SK-N-SH (cell line): ENCODE data around the gene GTF3C2. TPM values are rescaled to one million over a fixed set of nuclear protein-coding genes. Genes with fewer than 3 reads are reported as not detected.

Experiments
- CTCF ChIA-PET: fragments of 300-600, 350-600 bp; formaldehyde crosslinking; extraction: SDS; loops from one replicate; lab custom pipeline; 2021; lab: Yijun Ruan, JAX
- POLR2A ChIA-PET: fragments of 350-600 bp; sonication (Branson Sonifier 250); formaldehyde crosslinking; extraction: SDS; loops from one replicate; lab custom pipeline; 2020; ENCODE audit warnings: antibody characterized with exemption, inconsistent platforms; lab: Yijun Ruan, JAX
- DNase-seq: peaks from one replicate; pipeline ENCODE4 v3.0.0; 2012
- H2AFZ ChIP-seq: fragments of 200-600 bp; sonication (generic); 2 replicates; pipeline ENCODE4 v1.8.1; 2016; ENCODE audit warnings: antibody characterized with exemption, mild to moderate bottlenecking, low read depth
- H3F3A ChIP-seq: fragments of 200-600 bp; sonication (generic); replicated peaks from 2 replicates; pipeline ENCODE3; 2016; ENCODE audit warnings: antibody characterized with exemption, mild to moderate bottlenecking; ENCODE audit not compliant: insufficient read depth
- H3K27ac ChIP-seq, 2 experiments: fragments of 200-500 bp in 1 of 2; fragments of 200-600 bp in 1 of 2; sonication (Bioruptor generic) in 1 of 2; sonication (generic), shearing (Covaris generic) in 1 of 2; 2 replicates each; pipeline versions ENCODE4 v1.5.1 to v1.6.1; 2014 to 2016; ENCODE audit warnings: low read depth in 2 of 2, inconsistent platforms in 1 of 2, low read length in 1 of 2, mild to moderate bottlenecking in 1 of 2, mixed read lengths in 1 of 2
- H3K27me3 ChIP-seq: fragments of 200-600 bp; sonication (generic), shearing (Covaris generic); 2 replicates; pipeline ENCODE4 v1.6.1; 2016; ENCODE audit warnings: mixed run types; ENCODE audit not compliant: insufficient read depth
- H3K36me3 ChIP-seq, 2 experiments: fragments of 200-500 bp in 1 of 2; fragments of 200-600 bp in 1 of 2; sonication (Bioruptor generic) in 1 of 2; sonication (generic) in 1 of 2; replicated peaks in 1 of 2; 2 replicates each; pipeline versions ENCODE3 to v1.5.1; 2014 to 2016; ENCODE audit warnings: low read length in 1 of 2, mild to moderate bottlenecking in 1 of 2; ENCODE audit not compliant: insufficient read depth in 2 of 2, control insufficient read depth in 1 of 2
- H3K4me1 ChIP-seq, 2 experiments: fragments of 200-500 bp in 1 of 2; fragments of 200-600 bp in 1 of 2; sonication (Bioruptor generic) in 1 of 2; sonication (generic), shearing (Covaris generic) in 1 of 2; 2 replicates each; pipeline versions ENCODE4 v1.5.1 to v1.6.1; 2014 to 2016; ENCODE audit warnings: low read depth in 1 of 2, low read length in 1 of 2, mixed run types in 1 of 2; ENCODE audit not compliant: insufficient read depth in 2 of 2, control insufficient read depth in 1 of 2
- H3K4me2 ChIP-seq: fragments of 200-600 bp; sonication (generic), shearing (Covaris generic); 2 replicates; pipeline ENCODE4 v1.6.1; 2017; ENCODE audit warnings: mixed run types
- H3K4me3 ChIP-seq, 2 experiments: fragments of 200-500 bp in 1 of 2; fragments of 200-600 bp in 1 of 2; sonication (Bioruptor generic) in 1 of 2; sonication (generic), shearing (Covaris generic) in 1 of 2; 2 replicates each; pipeline versions ENCODE4 v1.5.1 to v1.8.1; 2014 to 2016; ENCODE audit warnings: low read depth in 2 of 2, inconsistent platforms in 1 of 2, low read length in 1 of 2, mild to moderate bottlenecking in 1 of 2, mixed read lengths in 1 of 2, moderate library complexity in 1 of 2
- H3K79me2 ChIP-seq: fragments of 200-600 bp; sonication (generic); 2 replicates; pipeline ENCODE4 v1.8.1; 2017; ENCODE audit warnings: mild to moderate bottlenecking; ENCODE audit not compliant: insufficient read depth
- H3K9ac ChIP-seq: fragments of 200-600 bp; sonication (generic); 2 replicates; pipeline ENCODE4 v1.6.1; 2017; ENCODE audit warnings: mixed run types
- H3K9me2 ChIP-seq: fragments of 200-600 bp; sonication (generic); 2 replicates; pipeline ENCODE4 v1.6.1; 2017; ENCODE audit warnings: mixed run types
- H3K9me3 ChIP-seq: fragments of 200-600 bp; sonication (generic); 2 replicates; pipeline ENCODE4 v1.6.1; 2017; ENCODE audit warnings: mixed run types, mild to moderate bottlenecking, moderate library complexity
- H4K20me1 ChIP-seq: fragments of 200-600 bp; sonication (generic); 2 replicates; pipeline ENCODE4 v1.6.1; 2017; ENCODE audit warnings: mild to moderate bottlenecking, mixed run types; ENCODE audit not compliant: insufficient read depth
- ELF1 ChIP-seq: IDR thresholded peaks from 2 replicates; pipeline ENCODE4 v1.4.0; 2012
- EZH2phosphoT487 ChIP-seq: fragments of 200-600 bp; sonication (generic); IDR thresholded peaks from 2 replicates; pipeline ENCODE4 v1.6.1; 2017; ENCODE audit warnings: low read depth, mixed run types, mild to moderate bottlenecking, antibody characterized with exemption, moderate library complexity, borderline replicate concordance
- FOXJ3 ChIP-seq: sonication (generic); formaldehyde crosslinking; IDR thresholded peaks from 2 replicates; pipeline ENCODE4 v1.5.1; 2020; ENCODE audit warnings: mild to moderate bottlenecking, missing genetic modification reagents
- FOXM1 ChIP-seq: IDR thresholded peaks from 2 replicates; pipeline ENCODE4 v1.4.0; 2012; ENCODE audit warnings: low read depth, mild to moderate bottlenecking
- GABPA ChIP-seq: IDR thresholded peaks from 2 replicates; pipeline ENCODE4 v1.4.0; 2012; ENCODE audit warnings: low read depth, mild to moderate bottlenecking
- GATA2 ChIP-seq: sonication (generic); formaldehyde crosslinking; IDR thresholded peaks from 2 replicates; pipeline ENCODE4 v1.5.0; 2020; ENCODE audit warnings: mild to moderate bottlenecking, missing genetic modification reagents
- NRF1 ChIP-seq: IDR thresholded peaks from 2 replicates; pipeline ENCODE4 v1.6.1; 2012; ENCODE audit warnings: low read depth, mild to moderate bottlenecking, low read length
- POLR2AphosphoS5 ChIP-seq: IDR thresholded peaks from 2 replicates; pipeline ENCODE4 v1.6.1; 2012; ENCODE audit warnings: low read depth, low read length
- RAD21 ChIP-seq: IDR thresholded peaks from 2 replicates; pipeline ENCODE4 v1.6.1; 2012; ENCODE audit warnings: mild to moderate bottlenecking, low read length
- REST ChIP-seq: IDR thresholded peaks from 2 replicates; pipeline ENCODE4 v1.6.1; 2012; ENCODE audit warnings: mild to moderate bottlenecking, low read depth, low read length, moderate library complexity
- RFX5 ChIP-seq: IDR thresholded peaks from 2 replicates; pipeline ENCODE4 v1.6.1; 2012; ENCODE audit warnings: mild to moderate bottlenecking, improper control_type of control experiment, low read length
- SIN3A ChIP-seq: IDR thresholded peaks from 2 replicates; pipeline ENCODE4 v1.6.1; 2012; ENCODE audit warnings: low read depth, mild to moderate bottlenecking, low read length, moderate library complexity, borderline replicate concordance
- SMC3 ChIP-seq: IDR thresholded peaks from 2 replicates; pipeline ENCODE4 v1.6.1; 2012; ENCODE audit warnings: low read depth, low read length, improper control_type of control experiment
- TCF12 ChIP-seq: IDR thresholded peaks from 2 replicates; pipeline ENCODE4 v1.4.0; 2012
- TEAD4 ChIP-seq: IDR thresholded peaks from 2 replicates; pipeline ENCODE4 v1.4.0; 2012; ENCODE audit warnings: mild to moderate bottlenecking, borderline replicate concordance; ENCODE audit not compliant: insufficient read depth
- USF1 ChIP-seq: IDR thresholded peaks from 2 replicates; pipeline ENCODE4 v1.4.0; 2012; ENCODE audit warnings: low read depth, borderline replicate concordance
- WGBS: methylation state at CpG from one replicate; pipeline ENCODE4 v1.1.6; 2017; ENCODE audit warnings: low lambda C conversion rate; 5-methylcytosine and 5-hydroxymethylcytosine counted together
- polyA plus RNA-seq, 3 experiments: library from polyadenylated mRNA; depleted of rRNA; stranded (reverse); fragments of >200 nt; gene quantifications; 2 replicates each; pipeline ENCODE4 v1.2.3, GENCODE V29; 2012
- TF ChIP-seq, protein P1 (sequence below): IDR thresholded peaks from 2 replicates; pipeline ENCODE4 v1.4.0; 2012; ENCODE audit warnings: low read depth

Gene GTF3C2
- polyA plus RNA-seq, 1 of the 3 experiments (the other 2 are of a cell fraction): 65.8 TPM

- Histone ChIP-seq H3K27me3 (no peaks in the 10 kb centered on the region), H3K9me2 (no peaks in the 10 kb centered on the region), H3K4me1 (no peaks in the 10 kb centered on the region), H3K27ac (no peak overlapping the region), H3K4me2 (no peak overlapping the region), H3F3A (no peaks in the 10 kb centered on the region), H3K4me3 (no peak overlapping the region), H3K9ac (no peak overlapping the region), H3K36me3 (peaks cover 43 to 69% of the 10 kb centered on the region in 2 experiments), H4K20me1 (no peaks in the 10 kb centered on the region), H3K79me2 (no peaks in the 10 kb centered on the region), H3K9me3 (no peaks in the 10 kb centered on the region), H2AFZ (no peak overlapping the region)
- CTCF ChIA-PET: interaction anchor here (1.1 kb wide), 1 partner anchor 55 kb away, joined by 4 read pairs; no protein-coding TSS in a partner anchor
- TF ChIP-seq, protein P1, sequence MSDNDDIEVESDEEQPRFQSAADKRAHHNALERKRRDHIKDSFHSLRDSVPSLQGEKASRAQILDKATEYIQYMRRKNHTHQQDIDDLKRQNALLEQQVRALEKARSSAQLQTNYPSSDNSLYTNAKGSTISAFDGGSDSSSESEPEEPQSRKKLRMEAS: no peak
- TF ChIP-seq TCF12 (no peak), NRF1 (no peak), RFX5 (no peak), GATA2 (CRISPR knock-in tag) (no peak), SMC3 (no peak), REST (no peak), FOXM1 (no peak), RAD21 (no peak), GABPA (no peak), POLR2AphosphoS5 (no peak), FOXJ3 (CRISPR knock-in tag) (no peak), USF1 (no peak), SIN3A (no peak), TEAD4 (no peak), EZH2phosphoT487 (no peak), ELF1 (no peak)
- POLR2A ChIA-PET: interaction anchor here (1.0 to 2.3 kb wide), 3 partner anchors 9 to 13 kb away, joined by 4 to 6 read pairs (median 4); partner anchors contain the start of gene MPV17
- WGBS: 92% methylated on average over 2 of the region's 3 CpGs
- no peak for DNase-seq
These were observed 21.3 kb downstream of the GTF3C2 start for GRCh38 chr2:27335311-27335710.
